K562 (cell line): ENCODE results near the gene AGPAT4. TPM values are rescaled to one million over a fixed set of nuclear protein-coding genes. Genes with fewer than 3 reads are reported as not detected.
A peak's percentile ranks its signal among the peaks of the same experiment; 100 is the strongest.

ENCODE experiments used
- ATAC-seq: fragments of 200-7000 bp; cut with Tn5 transposase; 3 replicates; pipeline ENCODE4 v1.9.1; 2020; ENCODE audit warnings: moderate library complexity
- BruUV-seq: library from RNA; stranded (reverse); fragments of 400-500 nt; replicated peaks from 2 replicates; lab custom pipeline; 2021; lab: Mats Ljungman, UMichigan
- CTCF ChIA-PET: fragments of 300-600 bp; formaldehyde crosslinking; extraction: SDS; loops from one replicate; lab custom pipeline; 2021; ENCODE audit warnings: low intra/inter-chr PET ratio; lab: Yijun Ruan, JAX
- POLR2A ChIA-PET: fragments of 300-600, 350-650 bp; sonication (Branson Sonifier 250); formaldehyde crosslinking; extraction: SDS; loops from one replicate; lab custom pipeline; 2021; ENCODE audit warnings: antibody characterized with exemption, inconsistent platforms; lab: Yijun Ruan, JAX
- DNase-seq, 4 experiments: peaks; one replicate each; pipeline versions ENCODE4 v3.0.0 to v3.0.0-alpha.2; 2011 to 2018; ENCODE audit warnings: low spot score in 3 of 4, mixed read lengths in 3 of 4; ENCODE audit errors: extremely low read depth in 1 of 4
- FAIRE-seq: peaks from 2 replicates; lab custom pipeline; 2011; peaks lifted over from hg19 to GRCh38; lab: Jason Lieb, UNC
- H2AFZ ChIP-seq: 2 replicates; pipeline ENCODE4 v1.6.0; 2011; ENCODE audit warnings: low read depth, low read length, control low read depth, inconsistent platforms
- H3K27ac ChIP-seq: fragments of 200-600 bp; 3 replicates; pipeline ENCODE4 v1.8.0; 2011; ENCODE audit warnings: low read depth, mild to moderate bottlenecking, control low read depth, inconsistent platforms, low read length, moderate library complexity, mixed read lengths; ENCODE audit errors: extremely low read depth
- H3K27me3 ChIP-seq, 2 experiments: fragments of 300-600 bp in 1 of 2; 2 replicates in 1 of 2; 3 replicates in 1 of 2; pipeline versions ENCODE4 v1.6.0 to v1.8.0; 2011; ENCODE audit warnings: inconsistent platforms in 2 of 2, low read length in 2 of 2, mild to moderate bottlenecking in 1 of 2, mixed read lengths in 1 of 2, moderate library complexity in 1 of 2; ENCODE audit not compliant: control insufficient read depth in 2 of 2, insufficient read depth in 2 of 2
- H3K36me3 ChIP-seq: fragments of 300-600 bp; 3 replicates; pipeline ENCODE4 v1.8.0; 2011; ENCODE audit warnings: mild to moderate bottlenecking, low read length, inconsistent platforms; ENCODE audit not compliant: control insufficient read depth, insufficient read depth
- H3K4me1 ChIP-seq, 2 experiments: fragments of 200-600 bp in 1 of 2; replicated peaks in 1 of 2; 2 replicates in 1 of 2; 3 replicates in 1 of 2; pipeline versions ENCODE4 v1.5.1 to v1.8.0; 2011; ENCODE audit warnings: inconsistent platforms in 2 of 2, low read length in 2 of 2, mild to moderate bottlenecking in 1 of 2, mixed read lengths in 1 of 2, moderate library complexity in 1 of 2; ENCODE audit not compliant: control insufficient read depth in 2 of 2, insufficient read depth in 2 of 2
- H3K4me2 ChIP-seq: 2 replicates; pipeline ENCODE4 v1.6.1; 2011; ENCODE audit warnings: low read length, control low read depth, inconsistent platforms, mixed read lengths; ENCODE audit not compliant: insufficient read depth
- H3K4me3 ChIP-seq: fragments of 200-600 bp; sonication (generic), shearing (Covaris generic); 2 replicates; pipeline ENCODE4 v1.5.1; 2016; ENCODE audit warnings: control low read depth, inconsistent platforms
- H3K79me2 ChIP-seq: fragments of 200-600 bp; 3 replicates; pipeline ENCODE4 v1.8.0; 2011; ENCODE audit warnings: low read length, inconsistent platforms; ENCODE audit not compliant: control insufficient read depth, insufficient read depth
- H3K9ac ChIP-seq, 2 experiments: 2 replicates each; pipeline versions ENCODE4 v1.6.0 to v1.6.1; 2011; ENCODE audit warnings: low read depth in 2 of 2, low read length in 2 of 2, control low read depth in 1 of 2, inconsistent platforms in 1 of 2, mild to moderate bottlenecking in 1 of 2, mixed read lengths in 1 of 2; ENCODE audit not compliant: insufficient read depth in 1 of 2
- H3K9me1 ChIP-seq: one replicate; pipeline ENCODE4 v1.6.0; 2011; ENCODE audit warnings: inconsistent platforms, mild to moderate bottlenecking, low read length, moderate library complexity; ENCODE audit not compliant: control insufficient read depth, insufficient read depth
- H3K9me3 ChIP-seq: replicated peaks from 2 replicates; pipeline ENCODE4 v1.5.1; 2011; ENCODE audit warnings: low read depth, low read length, inconsistent platforms; ENCODE audit not compliant: control insufficient read depth, insufficient read depth
- H4K20me1 ChIP-seq: replicated peaks from 2 replicates; pipeline ENCODE4 v1.6.1; 2011; ENCODE audit warnings: low read length, inconsistent platforms, mixed read lengths; ENCODE audit not compliant: control insufficient read depth, insufficient read depth
- ARID1B ChIP-seq: fragments of 450-650 bp; IDR thresholded peaks from 2 replicates; pipeline ENCODE4 v1.6.1; 2016; ENCODE audit warnings: antibody characterized with exemption, mild to moderate bottlenecking, inconsistent platforms
- BCOR ChIP-seq: fragments of 450-650 bp; IDR thresholded peaks from 2 replicates; pipeline ENCODE4 v1.6.1; 2016
- CAMTA2 ChIP-seq: fragments of 250-450 bp; sonication (Bioruptor Pico); conservative IDR thresholded peaks from 2 replicates; pipeline ENCODE4 v1.5.1; 2022
- CBFA2T2 ChIP-seq: fragments of 450-650 bp; conservative IDR thresholded peaks from 2 replicates; pipeline ENCODE4 v1.6.1; 2017; ENCODE audit warnings: mild to moderate bottlenecking
- CBFA2T3 ChIP-seq: fragments of 450-650 bp; IDR thresholded peaks from 2 replicates; pipeline ENCODE4 v1.6.1; 2017
- CREM ChIP-seq: IDR thresholded peaks from 2 replicates; pipeline ENCODE4 v1.6.1; 2014; ENCODE audit warnings: antibody characterized with exemption, low read depth
- DACH1 ChIP-seq: fragments of 450-650 bp; IDR thresholded peaks from 2 replicates; pipeline ENCODE4 v1.6.1; 2018; ENCODE audit not compliant: partially characterized antibody
- DPF2 ChIP-seq: fragments of 450-650 bp; IDR thresholded peaks from 2 replicates; pipeline ENCODE4 v1.6.1; 2016
- E2F3 ChIP-seq: fragments of 250-450 bp; sonication (Bioruptor Pico); IDR thresholded peaks from 2 replicates; pipeline ENCODE4 v1.4.0; 2020; ENCODE audit warnings: mild to moderate bottlenecking
- ETV6 ChIP-seq, 3 experiments: fragments of 150-350 bp in 1 of 3; sonication (generic) in 1 of 3; formaldehyde crosslinking in 1 of 3; IDR thresholded peaks; 2 replicates each; pipeline versions ENCODE4 v1.6.1 to v1.8.0; 2014 to 2022; ENCODE audit warnings: borderline replicate concordance in 2 of 3, low read depth in 2 of 3, antibody characterized with exemption in 1 of 3, low read length in 1 of 3, mild to moderate bottlenecking in 1 of 3, missing genetic modification reagents in 1 of 3
- FOSL1 ChIP-seq: fragments of 200-800 bp; sonication (Bioruptor generic); conservative IDR thresholded peaks from 2 replicates; pipeline ENCODE4 v1.6.1; 2016; ENCODE audit warnings: missing genetic modification characterization, missing compliant biosample characterization
- MITF ChIP-seq: IDR thresholded peaks from 2 replicates; pipeline ENCODE4 v1.6.1; 2014; ENCODE audit warnings: antibody characterized with exemption
- NR2C1 ChIP-seq, 2 experiments: fragments of 450-650 bp; IDR thresholded peaks; 2 replicates each; pipeline ENCODE4 v1.6.1; 2017; ENCODE audit warnings: mild to moderate bottlenecking in 2 of 2, antibody characterized with exemption in 1 of 2, inconsistent platforms in 1 of 2, missing compliant biosample characterization in 1 of 2, missing genetic modification characterization in 1 of 2
- POLR2G ChIP-seq: fragments of 200-400 bp; formaldehyde crosslinking; IDR thresholded peaks from 2 replicates; pipeline ENCODE4 v1.6.1; 2017; ENCODE audit warnings: low read depth, mild to moderate bottlenecking, antibody characterized with exemption, low read length, moderate library complexity
- SUPT5H ChIP-seq: fragments of 450-650 bp; IDR thresholded peaks from 2 replicates; pipeline ENCODE4 v1.6.1; 2016
- TCF15 ChIP-seq: fragments of 250-450 bp; sonication (Bioruptor Pico); IDR thresholded peaks from 2 replicates; pipeline ENCODE4 v1.8.0; 2022; ENCODE audit warnings: moderate library complexity, mild to moderate bottlenecking, inconsistent platforms
- TFAP4 ChIP-seq: sonication (generic); formaldehyde crosslinking; IDR thresholded peaks from 2 replicates; pipeline ENCODE4 v1.8.0; 2022; ENCODE audit warnings: missing genetic modification reagents, mild to moderate bottlenecking, moderate library complexity, borderline replicate concordance
- TRIM24 ChIP-seq, 2 experiments: fragments of 450-650 bp; IDR thresholded peaks; 2 replicates each; pipeline ENCODE4 v1.6.1; 2016
- ZFP36 ChIP-seq: fragments of 150-350 bp; IDR thresholded peaks from 2 replicates; pipeline ENCODE4 v1.6.1; 2018; ENCODE audit warnings: low read length, low read depth; ENCODE audit not compliant: partially characterized antibody
- ZNF41 ChIP-seq: fragments of 250-450 bp; sonication (Bioruptor Pico); conservative IDR thresholded peaks from 2 replicates; pipeline ENCODE4 v1.4.0; 2020; ENCODE audit warnings: mild to moderate bottlenecking
- WGBS: fragments of 100-300 bp; shearing (Covaris generic); methylation state at CpG from one replicate; pipeline ENCODE4 v1.1.6; 2016; ENCODE audit warnings: low coverage, mixed read lengths; ENCODE audit not compliant: insufficient coverage; ENCODE audit errors: missing lambda C conversion rate; 5-methylcytosine and 5-hydroxymethylcytosine counted together
- in situ Hi-C: fragments of 300-500 bp; cut with MboI; formaldehyde crosslinking; loops from 4 replicates; pipeline ENCODE4 v1.15.0; 2018; ENCODE audit warnings: inconsistent platforms, mixed read lengths
- intact Hi-C: fragments of 100-400 bp; cut with micrococcal nuclease; formaldehyde crosslinking; loops from 2 replicates; pipeline ENCODE4 v1.14.2; 2022
- polyA plus RNA-seq, 8 experiments: library from polyadenylated mRNA; depleted of rRNA in 4 of 8; stranded (reverse) in 5 of 8; unstranded in 3 of 8; fragments of >200 nt; fragmentation: Nextera tagmentation in 2 of 8; fragmentation: Illumina TruSeq in 1 of 8; extraction: Ambion mirVana in 2 of 8; extraction: Trizol in 1 of 8; gene quantifications; 2 replicates each; pipeline versions ENCODE4 v1.2.1 to v1.2.3, GENCODE V29; 2011 to 2014; ENCODE audit warnings: inconsistent platforms in 1 of 8, missing spikeins in 1 of 8
- total RNA-seq, 7 experiments: library from RNA; depleted of rRNA in 6 of 7; stranded (reverse); fragments of >200 nt in 6 of 7; fragmentation: Illumina TruSeq in 2 of 7; extraction: Trizol in 2 of 7; gene quantifications; 2 replicates each; pipeline versions ENCODE4 v1.2.1 to v1.2.3, GENCODE V29; 2011 to 2021; ENCODE audit warnings: low replicate concordance in 1 of 7

AGPAT4 gene
- total and polyA plus RNA-seq, 9 of the 15 experiments (the other 6 are each of a cell fraction or from before 2014, with no cell fraction given) = 2.2 to 15.0 (median 5.7) TPM

- TF ChIP-seq BCOR (peak; percentile 76), E2F3 (CRISPR knock-in tag) (no peak), POLR2G (0 out of 2 replicates have a peak, but pooled peaks have one; percentile 20), ZFP36 (peak; percentile 82)
Measured at GRCh38 chr6:161151059-161151645, 122.7 kb downstream of the AGPAT4 start (continued).

GRCh38 chr6:161150566-161150965 lies 123.3 kb downstream of the AGPAT4 start:
- Histone ChIP-seq H3K27me3 (peaks cover 0 to 5% of the 10 kb centered on the region in 2 experiments; a peak in 1 of 5 replicates), H3K9me3 (no peaks in the 10 kb centered on the region), H3K4me2 (peak overlapping the region; percentile 44), H3K4me3 (no peak overlapping the region), H4K20me1 (no peaks in the 10 kb centered on the region), H3K27ac (no peak overlapping the region), H3K9ac (peak overlapping the region in 1 of 2 experiments; percentile 72; a peak in 2 of 4 replicates), H3K36me3 (no peaks in the 10 kb centered on the region), H3K4me1 (peaks cover 12 to 40% of the 10 kb centered on the region in 2 experiments; a peak in 4 of 5 replicates), H3K9me1 (no peaks in the 10 kb centered on the region), H3K79me2 (no peaks in the 10 kb centered on the region), H2AFZ (no peak overlapping the region; the same call in 1 of the 2 replicates)
- ChIA-PET CTCF (no interaction called here), POLR2A (interaction anchor here (1.0 to 1.6 kb wide), 6 partner anchors 9 to 17 kb away, joined by 4 to 10 read pairs (median 5); no protein-coding TSS in a partner anchor)
- intact Hi-C loops = loop anchor here (5.0 kb wide), 3 partner anchors 117 to 418 kb away; no protein-coding TSS in a partner anchor
- 19% methylated on average over 8 of the region's 8 CpGs for WGBS
- FAIRE-seq (peak; percentile 63), DNase-seq (peak; percentile 73 to 94 (median 84)), ATAC-seq (peak; percentile 63)
- no TSS peak for BruUV-seq
- in situ Hi-C loops = no loop called here
- peak; percentile 89 for TF ChIP-seq TFAP4
- 0 out of 2 replicates have a peak, but pooled peaks have one; percentile 28 for TF ChIP-seq FOSL1 (tag)
- peak; percentile 88 for TF ChIP-seq CBFA2T3
- peak; percentile 97 for TF ChIP-seq DACH1
- peak; percentile 79 for TF ChIP-seq CBFA2T2
- no peak for TF ChIP-seq ZNF41
- TF ChIP-seq TCF15 (CRISPR knock-in tag) = no peak
- TF ChIP-seq TRIM24 (IDR thresholded peaks at IDR 0.05) = peak; percentile 20 to 56; a peak in 2 of 4 replicates
- TF ChIP-seq ARID1B = peak; percentile 86
- no peak for TF ChIP-seq ETV6 (IDR thresholded peaks at IDR 0.05; ENCODE audit: borderline replicate concordance in 1 of 2, low read depth in 2 of 2, low read length in 1 of 2)
- no peak for TF ChIP-seq ETV6 (CRISPR knock-in tag; IDR thresholded peaks at IDR 0.05; ENCODE audit: borderline replicate concordance)
- TF ChIP-seq NR2C1 (IDR thresholded peaks at IDR 0.05) = no peak
- TF ChIP-seq NR2C1 (tag; IDR thresholded peaks at IDR 0.05) = no peak
- TF ChIP-seq CREM = 0 out of 2 replicates have a peak, but pooled peaks have one; percentile 9
- TF ChIP-seq MITF = no peak; the same call in 1 of the 2 replicates
- peak; percentile 58; the same call in 1 of the 2 replicates for TF ChIP-seq DPF2
- TF ChIP-seq SUPT5H = no peak
- TF ChIP-seq CAMTA2 (CRISPR knock-in tag) = no peak
